M059J (cell line): Measurements from ENCODE around the gene CEP43. TPM values are rescaled to one million over a fixed set of nuclear protein-coding genes. Genes with fewer than 3 reads are reported as not detected.

Experiments used
- DNase-seq: peaks from one replicate; pipeline ENCODE4 v3.0.0-alpha.2; 2012; ENCODE audit warnings: low read depth
- total RNA-seq: library from RNA; depleted of rRNA; stranded (reverse); fragments of >200 nt; shearing (Covaris generic); gene quantifications from 2 replicates; pipeline ENCODE4 v1.2.3, GENCODE V29; 2014; rRNA removed

Gene CEP43
- total RNA-seq, 1 experiment from 2014 or later, result 37.2 TPM

GRCh38 chr6:167013946-167014345 is 14.7 kb downstream of the CEP43 start:
- no peak for DNase-seq

DNA sequence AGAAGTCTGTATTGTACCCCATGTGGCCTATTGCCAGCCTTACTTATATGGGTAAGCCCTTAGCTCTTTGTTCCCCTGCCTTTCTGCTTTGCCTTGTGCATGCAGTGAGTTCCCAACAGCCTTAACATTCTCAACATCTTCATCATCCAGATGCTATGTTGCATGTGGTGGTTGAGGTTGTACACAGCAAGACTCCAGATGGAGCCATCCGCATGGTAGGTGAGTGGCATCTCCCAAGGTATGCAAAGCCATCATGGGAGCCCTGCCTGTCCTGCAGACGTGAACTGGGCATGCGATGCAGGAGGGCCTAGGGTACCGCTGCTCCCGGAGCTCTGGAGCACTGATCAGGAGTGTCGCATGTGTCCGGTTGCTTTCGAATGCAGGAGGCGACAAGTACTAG is 16.1 kb downstream of the CEP43 start:
- DNase-seq, result no peak

GRCh38 chr6:167020206-167020605 is 21.0 kb downstream of the CEP43 start:
- no peak for DNase-seq

GRCh38 chr6:167027308-167027707 is 28.1 kb downstream of the CEP43 start:
- DNase-seq, result no peak

DNA sequence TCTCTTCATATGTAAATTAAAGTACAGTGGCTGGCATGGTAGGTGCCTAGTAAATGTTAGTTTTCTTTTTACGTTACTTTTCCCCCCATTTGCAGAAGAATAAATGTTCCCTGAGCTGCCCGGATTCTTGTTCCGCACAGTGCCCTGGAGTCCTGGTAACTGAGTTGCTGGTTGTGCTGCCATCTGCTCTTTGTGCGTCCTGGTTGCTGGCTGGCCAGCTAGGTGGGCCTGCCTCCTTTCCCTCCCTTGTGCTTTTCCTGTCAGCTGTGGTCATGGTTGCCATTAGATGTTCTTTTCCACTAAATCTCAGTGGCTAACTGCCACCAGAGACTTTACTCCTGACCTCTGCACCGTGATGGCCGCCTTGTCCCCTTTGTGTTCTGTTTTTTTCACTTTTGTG is 28.6 kb downstream of the CEP43 start:
- DNase-seq, result no peak

DNA sequence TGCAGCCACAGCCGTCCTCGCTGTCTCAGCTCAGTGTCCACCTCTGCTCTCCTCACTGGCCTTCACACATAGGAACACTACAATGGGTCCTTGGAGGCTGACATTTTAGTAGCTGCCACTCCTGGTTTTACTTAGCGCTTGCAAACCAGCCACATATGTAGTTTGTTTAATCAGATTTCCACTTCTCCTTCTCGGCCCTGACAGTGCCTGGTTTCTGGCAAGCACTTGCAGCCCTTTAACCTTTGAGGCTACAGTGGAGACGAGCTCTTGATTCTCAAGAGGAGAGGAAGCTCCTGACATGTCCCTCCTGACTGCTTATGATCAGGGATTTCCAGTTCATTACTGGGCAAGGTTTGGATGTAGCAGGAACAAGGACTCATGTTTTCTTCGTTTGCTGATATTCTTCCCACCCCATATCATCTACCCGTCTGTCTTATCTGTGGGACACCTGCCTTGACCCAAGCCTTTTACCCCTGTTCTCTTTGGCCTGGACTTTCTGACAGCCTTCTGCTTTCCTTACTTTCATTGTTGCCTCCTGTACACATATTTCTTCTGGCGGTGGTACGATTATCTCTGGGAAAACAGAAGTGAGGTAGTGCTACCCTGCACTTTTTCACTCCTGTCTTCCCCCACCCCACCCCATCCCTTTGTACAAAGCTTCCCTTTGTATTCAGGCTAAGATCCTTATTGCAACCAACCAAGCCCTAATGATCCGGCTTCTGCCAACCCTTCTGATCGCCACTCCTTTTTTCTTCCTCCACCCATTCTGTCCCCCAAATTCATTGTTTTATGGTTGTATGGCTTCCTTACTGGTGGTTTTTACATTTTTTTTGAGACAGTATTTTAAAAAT is 31.2 kb downstream of the CEP43 start:
- no peak for DNase-seq

- DNase-seq, result peak; percentile 34
Measured at GRCh38 chr6:167031082-167031709, 32.0 kb downstream of the CEP43 start.

DNA sequence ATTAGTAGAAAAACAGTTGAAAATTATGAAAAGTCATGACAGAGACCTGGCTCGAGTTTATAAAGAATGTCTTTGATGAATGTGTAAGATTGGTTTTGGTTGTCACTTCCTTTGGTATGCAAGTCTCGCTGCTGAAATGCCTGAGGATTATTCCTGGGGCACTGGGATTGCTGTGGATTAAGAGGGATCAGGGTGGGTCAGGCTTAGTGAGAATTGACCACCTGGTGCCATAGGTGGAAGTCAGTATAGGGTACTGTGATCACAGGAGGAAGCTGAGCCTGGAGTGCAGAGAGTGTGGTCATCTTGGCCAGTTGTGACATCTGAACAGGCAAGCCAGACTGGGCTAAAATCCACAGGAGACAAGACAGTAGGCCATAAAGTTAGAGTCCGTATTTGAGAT is 34.9 kb downstream of the CEP43 start:
- DNase-seq, result no peak

DNA sequence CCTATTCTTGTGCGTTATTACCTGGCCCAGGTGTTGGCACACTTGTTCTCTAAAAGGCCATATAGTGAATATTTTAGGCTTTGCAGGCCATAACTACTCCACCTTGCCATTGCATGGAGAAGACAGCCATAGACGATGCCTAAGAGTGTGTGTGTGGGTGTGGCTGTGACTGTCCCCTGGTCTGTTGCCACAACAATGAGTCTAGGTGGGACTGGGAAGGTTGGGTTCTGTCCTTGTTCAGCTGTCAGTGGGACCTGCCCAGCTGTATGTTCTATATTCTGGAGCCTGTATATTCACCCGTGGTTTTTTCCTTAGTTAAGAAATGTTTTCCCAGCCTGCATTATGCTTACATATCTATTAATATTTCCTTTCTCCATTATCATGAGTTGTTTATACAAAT is 38.6 kb downstream of the CEP43 start:
- no peak for DNase-seq

DNA sequence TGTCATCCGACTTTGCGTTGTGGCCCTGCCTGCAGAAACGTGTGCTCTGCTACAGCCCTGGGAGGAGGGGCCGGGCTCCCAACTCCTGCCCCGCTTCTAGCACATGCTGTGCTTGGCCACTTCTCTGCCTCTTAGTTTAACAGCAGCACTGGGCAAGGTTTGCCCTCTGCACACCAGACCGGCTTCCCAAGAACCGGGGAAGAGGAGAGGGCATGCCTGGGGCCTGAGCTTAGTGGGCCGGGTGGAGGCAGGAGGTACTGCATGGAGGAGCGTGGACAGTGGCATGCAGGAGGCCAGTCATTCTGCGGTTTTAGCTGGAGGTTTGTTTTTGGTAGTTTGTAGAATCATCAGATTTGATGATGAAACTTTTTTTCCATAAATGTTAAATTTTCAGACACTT is 45.5 kb downstream of the CEP43 start:
- no peak for DNase-seq

DNA sequence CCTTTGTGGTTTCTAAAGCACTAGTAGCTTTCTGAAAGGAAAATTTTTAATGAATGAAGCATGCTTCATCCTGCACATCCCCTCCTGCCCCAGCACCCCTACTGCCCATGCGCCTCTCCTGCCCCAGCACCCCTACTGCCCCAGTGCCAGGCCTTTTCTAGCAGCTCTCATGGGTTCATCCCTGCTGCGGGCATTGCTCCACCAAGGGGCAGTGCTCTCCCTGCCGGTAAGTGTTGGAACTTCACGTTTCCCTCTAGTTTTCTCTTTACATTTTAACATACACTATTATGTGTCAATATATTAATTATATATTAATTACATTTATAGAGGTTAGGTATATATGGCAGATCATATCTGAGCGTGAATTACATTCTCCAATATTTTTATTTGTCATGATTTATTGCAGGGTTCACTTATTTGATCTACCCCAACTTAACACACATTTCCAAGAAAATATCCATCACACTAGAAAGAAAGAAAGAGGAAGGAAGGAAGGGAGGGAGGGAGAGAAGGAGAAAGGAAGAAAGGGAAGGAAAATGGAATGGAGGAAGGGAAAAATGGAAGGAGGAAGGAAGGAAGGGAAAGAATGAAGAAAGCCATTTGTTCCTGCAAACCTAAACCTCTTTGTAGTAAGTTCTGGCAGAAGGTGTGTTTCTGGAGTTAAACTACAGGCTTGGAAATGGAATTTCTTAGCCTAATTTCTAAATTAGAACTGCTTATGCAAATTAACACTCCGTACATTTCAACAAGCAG is 46.8 kb downstream of the CEP43 start:
- no peak for DNase-seq

DNA sequence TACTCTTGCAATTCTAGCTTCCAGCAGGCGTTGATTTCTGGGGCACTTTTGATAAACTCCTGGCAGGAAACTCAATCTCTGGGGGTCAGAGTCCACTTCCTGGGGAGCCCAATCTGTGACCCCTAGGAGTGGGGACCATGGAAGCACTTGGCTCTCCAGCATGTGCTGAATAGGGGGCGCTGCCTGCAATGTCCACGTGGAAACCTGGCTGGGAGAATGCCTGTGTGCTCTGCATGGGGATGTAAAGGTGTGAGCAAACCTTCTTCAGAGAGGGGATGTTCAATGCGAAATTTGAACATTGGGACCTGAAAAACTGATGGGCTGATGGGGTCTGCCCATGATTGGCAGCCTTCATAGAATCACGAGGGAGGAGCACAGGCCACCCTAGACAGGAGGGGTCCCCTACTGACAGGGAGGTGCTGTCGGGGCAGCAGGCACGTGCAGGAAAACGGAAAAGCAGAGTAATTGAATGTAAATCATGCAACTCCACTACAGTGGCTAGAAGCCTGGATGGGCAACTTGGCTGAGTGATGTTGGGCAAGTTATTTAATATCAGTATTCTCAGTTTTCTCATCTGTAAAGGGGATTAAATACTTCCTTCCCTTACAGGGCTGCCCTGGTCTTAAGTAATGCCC is 47.8 kb downstream of the CEP43 start:
- DNase-seq, result no peak

DNA sequence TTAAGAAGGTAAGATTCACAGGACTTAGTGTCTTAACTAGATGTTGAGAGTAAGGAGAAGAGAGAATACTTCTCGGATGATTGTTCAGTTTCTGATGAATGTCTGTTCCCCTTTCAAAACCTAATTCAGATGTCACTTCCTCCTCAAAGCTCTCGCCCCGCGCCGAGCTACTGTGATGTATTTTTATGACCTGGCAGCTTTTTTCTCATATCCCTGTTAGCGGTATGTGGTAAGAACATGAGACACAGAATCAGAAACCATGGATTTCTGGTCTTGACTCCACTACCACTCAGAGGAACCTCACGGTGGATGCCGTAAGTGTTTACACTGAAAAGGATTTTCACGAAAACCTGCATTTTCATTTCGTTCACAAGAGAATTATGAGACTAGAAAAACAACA is 48.4 kb downstream of the CEP43 start:
- DNase-seq, result no peak

Other genes with a start within 250 kb of the CEP43 start
- 31.7 and 33.3 TPM in 2 replicates for gene RNASET2, start 42.8 kb upstream of the CEP43 start, total RNA-seq
- 0.57 TPM in 1 of 2 replicates, not detected in the other for gene CCR6, start 123.7 kb downstream of the CEP43 start, total RNA-seq
- gene GPR31, start 158.6 kb downstream of the CEP43 start, total RNA-seq, result not detected in 2 replicates